Activated CD4-positive, alpha-beta T cell treated with anti-CD3 and anti-CD28 coated beads, Interleukin-2, amount 50 U/mL, for 16 hours (primary cell): Measurements from ENCODE around the gene GPX4.

ENCODE experiments used
- DNase-seq: peaks from one replicate; pipeline ENCODE4 v3.0.0-alpha.2; 2020

The GPX4 gene

GRCh38 chr19:1084024-1084868 lies 19.5 kb upstream of the GPX4 start:
- DNase-seq = no peak

- no peak for DNase-seq
Measured at GRCh38 chr19:1085053-1085658, 18.6 kb upstream of the GPX4 start.

- DNase-seq = no peak
Measured at GRCh38 chr19:1085676-1086442, 17.9 kb upstream of the GPX4 start.

- DNase-seq = no peak
Measured at GRCh38 chr19:1086613-1087012, 17.2 kb upstream of the GPX4 start.

GRCh38 chr19:1087813-1088415 lies 15.9 kb upstream of the GPX4 start:
- DNase-seq = no peak

- no peak for DNase-seq
Measured at GRCh38 chr19:1088416-1089010, 15.3 kb upstream of the GPX4 start.

- no peak for DNase-seq
Measured at GRCh38 chr19:1089126-1089771, 14.5 kb upstream of the GPX4 start.

GRCh38 chr19:1089891-1090290 lies 13.9 kb upstream of the GPX4 start:
- no peak for DNase-seq

- no peak for DNase-seq
Measured at GRCh38 chr19:1090731-1091543, 12.9 kb upstream of the GPX4 start.

GRCh38 chr19:1091544-1092175 lies 12.1 kb upstream of the GPX4 start:
- no peak for DNase-seq

GRCh38 chr19:1093330-1093729 lies 10.5 kb upstream of the GPX4 start:
- no peak for DNase-seq

GRCh38 chr19:1093811-1094553 lies 9.8 kb upstream of the GPX4 start:
- no peak for DNase-seq

- no peak for DNase-seq
Measured at GRCh38 chr19:1094655-1094977, 9.2 kb upstream of the GPX4 start.

GRCh38 chr19:1094978-1095701 lies 8.7 kb upstream of the GPX4 start, which contains the start of gene POLR2E:
POLR2E (minus strand) TSS chr19:1095375; CDS start chr19:1095315, 60 bp downstream.
- peak; percentile 98 for DNase-seq

GRCh38 chr19:1097810-1098176 lies 6.0 kb upstream of the GPX4 start:
- no peak for DNase-seq

GRCh38 chr19:1098177-1099051 lies 5.4 kb upstream of the GPX4 start:
- DNase-seq = no peak

GRCh38 chr19:1101337-1101698 lies 2.5 kb upstream of the GPX4 start:
- no peak for DNase-seq

GRCh38 chr19:1102407-1103131 lies 1.2 kb upstream of the GPX4 start:
- DNase-seq = peak; percentile 88
